ENCODE measurements around the gene SMPX. TPM values are rescaled to one million over a fixed set of nuclear protein-coding genes. Genes with fewer than 3 reads are reported as not detected.

Gene SMPX
- total RNA-seq, 1 experiment from 2014 or later = not detected

GRCh38 chrX:21657318-21658151 lies 100.4 kb downstream of the SMPX start:
- DNase-seq (ENCODE audit: low read depth) = no peak

DNA sequence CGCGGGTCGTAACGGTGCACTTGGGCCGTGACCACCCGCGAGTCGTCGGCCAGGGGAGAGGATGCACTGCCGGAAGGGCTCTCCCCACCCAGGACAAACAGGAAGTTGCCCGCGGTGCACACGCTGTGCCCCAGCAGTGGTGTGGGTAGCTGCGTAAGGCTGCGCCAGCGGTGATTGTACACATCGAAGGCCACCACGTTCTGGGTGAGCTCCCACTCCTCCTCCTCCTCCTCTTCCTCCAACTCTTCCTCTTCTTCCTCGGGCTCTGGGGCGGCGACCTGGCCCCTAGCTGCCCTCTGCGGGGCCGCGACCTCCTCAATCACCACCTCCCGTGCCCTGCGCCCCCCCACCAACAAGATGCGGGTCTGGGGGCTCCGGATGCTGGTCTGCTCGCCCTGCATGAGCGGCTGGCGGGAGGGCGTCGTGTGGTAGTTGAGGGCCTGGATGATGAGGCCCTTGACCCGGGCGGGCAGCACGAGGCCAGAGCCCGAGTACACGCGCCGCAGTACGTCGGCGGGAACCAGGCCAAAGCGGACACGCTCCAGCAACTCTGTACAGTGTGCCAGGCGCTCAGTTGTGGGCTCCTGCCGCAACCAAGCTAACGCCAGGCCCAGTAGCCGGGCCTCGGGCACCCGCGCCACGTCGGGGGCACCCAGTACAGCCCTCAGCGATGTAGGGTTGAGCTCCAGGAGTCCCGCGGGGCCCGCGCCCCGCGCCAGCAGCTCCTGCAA lies 101.2 kb downstream of the SMPX start:
- no peak for DNase-seq (ENCODE audit: low read depth)

Other genes with a start within 250 kb of the SMPX start
- not detected in 2 replicates for gene KLHL34, start 99.8 kb downstream of the SMPX start, total RNA-seq (2014; rRNA removed; shearing (Covaris generic))
- gene MBTPS2, start 81.5 kb upstream of the SMPX start, total RNA-seq (2014; rRNA removed; shearing (Covaris generic)) = 9.0 and 9.9 TPM in 2 replicates
- 1.4 and 1.8 TPM in 2 replicates for gene YY2, start 97.9 kb upstream of the SMPX start, total RNA-seq (2014; rRNA removed; shearing (Covaris generic))
- 225 and 246 TPM in 2 replicates for gene SMS, start 182.6 kb upstream of the SMPX start, total RNA-seq (2014; rRNA removed; shearing (Covaris generic))

All from RPMI7951 (cell line).